Stimulated activated CD8-positive, alpha-beta memory T cell treated with anti-CD3 and anti-CD28 coated beads, Interleukin-4, amount 100 ng/mL, for 4 hours (primary cell): ENCODE results near the gene MBD6.
"Not testable (repeated sequence)": the region's sequence is repeated elsewhere in the genome, so short reads cannot be mapped to it uniquely, and the experiment has no call there.

Experiments used
- DNase-seq, 2 donors: peaks; one replicate each; pipeline ENCODE4 v3.0.0-alpha.2; 2020; ENCODE audit warnings: low read depth in 2 of 2, low spot score in 1 of 2

MBD6 gene

GRCh38 chr12:57547288-57548012 is 24.8 kb downstream of the MBD6 start:
- no peak for DNase-seq

- no peak for DNase-seq
Measured at GRCh38 chr12:57548013-57548315, 25.3 kb downstream of the MBD6 start.

- no peak for DNase-seq
Measured at GRCh38 chr12:57548488-57548887, 25.9 kb downstream of the MBD6 start.

GRCh38 chr12:57549203-57549908 is 26.7 kb downstream of the MBD6 start:
- no peak for DNase-seq

- DNase-seq: peak; percentile 6 to 12
Measured at GRCh38 chr12:57549909-57550640, 27.5 kb downstream of the MBD6 start, which contains the start of gene KIF5A. Gene KIF5A (plus strand): TSS chr12:57550044. CDS start chr12:57550272, 228 bp downstream.

- no peak for DNase-seq
Measured at GRCh38 chr12:57550641-57551549, 28.3 kb downstream of the MBD6 start.

- no peak for DNase-seq
Measured at GRCh38 chr12:57551637-57552305, 29.1 kb downstream of the MBD6 start.

GRCh38 chr12:57552306-57552651 is 29.7 kb downstream of the MBD6 start:
- no peak for DNase-seq

- no peak for DNase-seq
Measured at GRCh38 chr12:57552835-57553313, 30.2 kb downstream of the MBD6 start.

- DNase-seq: no peak
Measured at GRCh38 chr12:57553343-57554202, 30.9 kb downstream of the MBD6 start.

- no peak for DNase-seq
Measured at GRCh38 chr12:57554453-57554852, 31.8 kb downstream of the MBD6 start.

- no peak for DNase-seq
Measured at GRCh38 chr12:57554897-57555296, 32.3 kb downstream of the MBD6 start.

GRCh38 chr12:57558864-57559263 is 36.2 kb downstream of the MBD6 start:
- DNase-seq: no peak

GRCh38 chr12:57560516-57560915 is 37.9 kb downstream of the MBD6 start:
- DNase-seq: no peak

- DNase-seq: not testable (repeated sequence)
Measured at GRCh38 chr12:57561117-57561516, 38.5 kb downstream of the MBD6 start.

GRCh38 chr12:57563358-57563757 is 40.7 kb downstream of the MBD6 start:
- DNase-seq: no peak

- DNase-seq: no peak
Measured at GRCh38 chr12:57564178-57564740, 41.6 kb downstream of the MBD6 start.

- no peak for DNase-seq
Measured at GRCh38 chr12:57568838-57569237, 46.2 kb downstream of the MBD6 start.

- no peak for DNase-seq
Measured at GRCh38 chr12:57569858-57570257, 47.2 kb downstream of the MBD6 start.
